HUES48 (cell line): Measurements from ENCODE around the gene AOC2.
"Not testable (repeated sequence)": the region's sequence is repeated elsewhere in the genome, so short reads cannot be mapped to it uniquely, and the experiment has no call there.

Experiments used
- H3K27ac ChIP-seq: one replicate; pipeline ENCODE4 v1.7.0; 2013; ENCODE audit warnings: low read depth, low read length, inconsistent platforms
- H3K27me3 ChIP-seq: 2 replicates; pipeline ENCODE4 v1.6.1; 2013; ENCODE audit warnings: mild to moderate bottlenecking, low read length; ENCODE audit not compliant: control insufficient read depth, insufficient read depth
- H3K36me3 ChIP-seq: 2 replicates; pipeline ENCODE4 v1.6.1; 2013; ENCODE audit warnings: low read length; ENCODE audit not compliant: control insufficient read depth, insufficient read depth
- H3K4me1 ChIP-seq: 2 replicates; pipeline ENCODE4 v1.6.1; 2013; ENCODE audit warnings: mild to moderate bottlenecking, low read length; ENCODE audit not compliant: control insufficient read depth, insufficient read depth
- H3K4me3 ChIP-seq: 2 replicates; pipeline ENCODE4 v1.5.1; 2013; ENCODE audit warnings: mild to moderate bottlenecking, low read depth, low read length
- H3K9ac ChIP-seq: 2 replicates; pipeline ENCODE4 v1.6.1; 2013; ENCODE audit warnings: mild to moderate bottlenecking, low read depth, low read length, moderate library complexity
- H3K9me3 ChIP-seq: 2 replicates; pipeline ENCODE4 v1.6.1; 2013; ENCODE audit warnings: low read length; ENCODE audit not compliant: control insufficient read depth, insufficient read depth

The AOC2 gene

DNA sequence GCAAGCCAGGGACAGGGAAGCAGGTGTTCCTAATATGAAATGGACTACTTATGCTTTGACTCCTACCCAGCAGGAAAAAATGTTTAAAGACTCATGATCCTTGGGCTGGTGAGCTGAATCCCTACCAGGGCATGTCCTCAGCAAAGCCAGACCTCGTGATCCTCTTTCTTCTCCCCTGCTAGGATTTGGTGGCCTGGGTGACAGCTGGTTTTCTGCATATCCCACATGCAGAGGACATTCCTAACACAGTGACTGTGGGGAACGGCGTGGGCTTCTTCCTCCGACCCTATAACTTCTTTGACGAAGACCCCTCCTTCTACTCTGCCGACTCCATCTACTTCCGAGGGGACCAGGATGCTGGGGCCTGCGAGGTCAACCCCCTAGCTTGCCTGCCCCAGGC, 11.7 kb downstream of the AOC2 start:
- not testable (repeated sequence) for H3K36me3 ChIP-seq, H3K27me3 ChIP-seq, H3K4me1 ChIP-seq, H3K9ac ChIP-seq, H3K9me3 ChIP-seq, H3K27ac ChIP-seq, H3K4me3 ChIP-seq

DNA sequence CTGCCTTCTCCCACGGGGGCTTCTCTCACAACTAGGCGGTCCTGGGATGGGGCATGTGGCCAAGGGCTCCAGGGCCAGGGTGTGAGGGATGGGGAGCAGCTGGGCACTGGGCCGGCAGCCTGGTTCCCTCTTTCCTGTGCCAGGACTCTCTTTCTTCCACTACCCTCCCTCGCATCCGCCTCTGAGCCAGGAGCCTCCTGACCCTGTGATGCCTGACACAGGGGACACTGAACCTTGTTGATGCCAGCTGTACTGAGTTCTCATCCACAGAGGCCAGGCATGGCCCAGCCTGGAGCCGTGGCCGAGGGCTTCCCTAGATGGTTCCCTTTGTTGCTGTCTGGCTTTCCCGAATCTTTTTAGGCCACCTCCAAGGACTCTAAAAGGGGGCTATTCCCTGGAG, 12.1 kb downstream of the AOC2 start:
- not testable (repeated sequence) for H3K9me3 ChIP-seq, H3K27ac ChIP-seq, H3K4me3 ChIP-seq, H3K9ac ChIP-seq, H3K4me1 ChIP-seq, H3K27me3 ChIP-seq, H3K36me3 ChIP-seq

DNA sequence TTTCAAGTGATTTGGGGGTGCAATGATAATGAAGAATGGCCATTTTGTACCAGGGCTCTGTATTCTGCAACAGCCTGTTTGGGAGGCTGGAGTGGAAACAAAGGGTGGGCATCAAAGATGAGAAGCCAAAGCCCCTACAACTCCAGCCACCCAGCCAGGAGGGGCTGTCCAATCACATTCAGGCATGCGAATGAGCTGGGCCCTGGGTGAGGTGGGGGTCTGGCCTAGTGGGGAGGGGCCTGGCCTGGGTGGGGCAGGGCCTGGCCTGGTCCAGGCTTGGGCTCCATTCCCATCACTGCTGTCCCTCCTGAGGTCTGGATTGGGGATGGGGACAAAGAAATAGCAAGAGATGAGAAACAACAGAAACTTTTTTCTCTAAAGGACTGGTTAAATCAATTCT, 13.0 kb downstream of the AOC2 start:
- H3K9me3 ChIP-seq = no peaks in the 10 kb centered on the region
- no peak overlapping the region for H3K9ac ChIP-seq
- no peaks in the 10 kb centered on the region for H3K4me1 ChIP-seq
- no peaks in the 10 kb centered on the region for H3K27me3 ChIP-seq
- no peak overlapping the region for H3K4me3 ChIP-seq
- no peak overlapping the region for H3K27ac ChIP-seq
- H3K36me3 ChIP-seq = no peaks in the 10 kb centered on the region

- no peaks in the 10 kb centered on the region for H3K36me3 ChIP-seq
- no peak overlapping the region for H3K27ac ChIP-seq
- H3K4me3 ChIP-seq = no peak overlapping the region
- H3K27me3 ChIP-seq = no peaks in the 10 kb centered on the region
- no peak overlapping the region for H3K9ac ChIP-seq
- peaks cover 3% of the 10 kb centered on the region; the same call in 1 of the 2 replicates for H3K9me3 ChIP-seq
- H3K4me1 ChIP-seq = no peaks in the 10 kb centered on the region
Measured at GRCh38 chr17:42865638-42866094, 21.3 kb downstream of the AOC2 start.

GRCh38 chr17:42866216-42866615, 21.8 kb downstream of the AOC2 start:
- no peaks in the 10 kb centered on the region for H3K36me3 ChIP-seq
- H3K9ac ChIP-seq = no peak overlapping the region
- no peak overlapping the region for H3K4me3 ChIP-seq
- H3K27ac ChIP-seq = no peak overlapping the region
- no peaks in the 10 kb centered on the region for H3K4me1 ChIP-seq
- H3K27me3 ChIP-seq = no peaks in the 10 kb centered on the region
- peaks cover 3% of the 10 kb centered on the region; the same call in 1 of the 2 replicates for H3K9me3 ChIP-seq

- Histone ChIP-seq H3K4me1 (no peaks in the 10 kb centered on the region), H3K27ac (no peak overlapping the region), H3K9ac (no peak overlapping the region), H3K27me3 (no peaks in the 10 kb centered on the region), H3K4me3 (no peak overlapping the region), H3K36me3 (no peaks in the 10 kb centered on the region), H3K9me3 (peaks cover 3% of the 10 kb centered on the region; the same call in 1 of the 2 replicates)
Measured at GRCh38 chr17:42866631-42867575, 22.5 kb downstream of the AOC2 start.

GRCh38 chr17:42867694-42868261, 23.4 kb downstream of the AOC2 start:
- H3K27ac ChIP-seq, H3K27me3 ChIP-seq, H3K4me3 ChIP-seq, H3K36me3 ChIP-seq, H3K9ac ChIP-seq, H3K9me3 ChIP-seq, H3K4me1 ChIP-seq: not testable (repeated sequence)

GRCh38 chr17:42868338-42868737, 24.0 kb downstream of the AOC2 start:
- no peaks in the 10 kb centered on the region for H3K27me3 ChIP-seq

GRCh38 chr17:42871647-42872046, 27.3 kb downstream of the AOC2 start:
- H3K36me3 ChIP-seq = no peaks in the 10 kb centered on the region
- H3K4me3 ChIP-seq = no peak overlapping the region
- no peak overlapping the region for H3K9ac ChIP-seq
- no peak overlapping the region for H3K27ac ChIP-seq
- H3K27me3 ChIP-seq = no peaks in the 10 kb centered on the region
- H3K4me1 ChIP-seq = no peaks in the 10 kb centered on the region
- H3K9me3 ChIP-seq = peaks cover 3% of the 10 kb centered on the region; the same call in 1 of the 2 replicates

More at GRCh38 chr17:42868338-42868737, 24.0 kb downstream of the AOC2 start:
- Histone ChIP-seq H3K9ac (no peak overlapping the region), H3K36me3 (no peaks in the 10 kb centered on the region), H3K4me1 (no peaks in the 10 kb centered on the region), H3K27ac (no peak overlapping the region), H3K9me3 (peaks cover 3% of the 10 kb centered on the region; the same call in 1 of the 2 replicates), H3K4me3 (no peak overlapping the region)

DNA sequence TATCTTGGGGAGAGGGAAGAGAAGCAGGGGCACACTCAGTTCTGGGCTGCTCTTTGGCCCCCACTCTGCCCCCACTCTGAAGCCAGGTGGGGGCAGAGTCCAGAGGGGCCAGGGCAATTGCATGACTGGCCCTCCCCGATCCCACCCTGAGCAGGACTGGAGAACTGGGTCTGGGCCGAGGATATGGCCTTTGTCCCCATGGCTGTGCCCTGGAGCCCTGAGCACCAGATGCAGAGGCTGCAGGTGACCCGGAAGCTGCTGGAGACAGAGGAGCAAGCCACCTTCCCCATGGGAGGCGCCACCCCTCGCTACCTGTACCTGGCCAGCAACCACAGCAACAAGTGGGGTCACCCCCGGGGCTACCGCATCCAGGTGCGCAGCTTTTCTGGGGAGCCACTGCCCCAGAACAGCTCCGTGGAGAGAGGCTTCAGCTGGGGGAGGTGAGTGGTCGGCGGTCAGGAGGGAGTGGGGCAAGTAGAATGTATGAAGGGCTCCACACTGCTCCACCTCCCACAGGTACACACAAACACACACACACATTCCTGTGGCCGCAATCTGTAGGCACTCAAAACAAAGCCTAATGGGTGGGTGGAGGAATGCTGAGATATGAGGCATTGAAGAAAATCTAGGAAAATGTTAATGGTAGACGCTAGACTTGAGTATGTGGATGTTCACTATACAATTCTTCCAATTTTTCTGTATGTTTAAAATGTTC, 28.0 kb downstream of the AOC2 start:
- Histone ChIP-seq H3K36me3 (no peaks in the 10 kb centered on the region), H3K27ac (no peak overlapping the region), H3K4me1 (no peaks in the 10 kb centered on the region), H3K4me3 (no peak overlapping the region), H3K9ac (no peak overlapping the region), H3K9me3 (peaks cover 3% of the 10 kb centered on the region; the same call in 1 of the 2 replicates), H3K27me3 (peaks cover 1% of the 10 kb centered on the region; the same call in 1 of the 2 replicates)
